PC-3 (cell line): Measurements from ENCODE around the gene SLF1. TPM values are rescaled to one million over a fixed set of nuclear protein-coding genes. Genes with fewer than 3 reads are reported as not detected.

Experiments used
- ATAC-seq: fragments of 200-7000 bp; cut with Tn5 transposase; 2 replicates; pipeline ENCODE4 v1.9.1; 2020; ENCODE audit warnings: mild to moderate bottlenecking, moderate library complexity
- BruUV-seq: library from RNA; stranded (reverse); fragments of 400-500 nt; replicated peaks from 2 replicates; lab custom pipeline; 2021; lab: Mats Ljungman, UMichigan
- CTCF ChIA-PET: fragments of 300-600 bp; sonication (Branson Sonifier 250); formaldehyde crosslinking; loops from one replicate; lab custom pipeline; 2022; ENCODE audit warnings: antibody characterized with exemption; lab: Charles Lee
- POLR2A ChIA-PET: fragments of 300-600 bp; sonication (Branson Sonifier 250); formaldehyde crosslinking; loops from one replicate; lab custom pipeline; 2022; ENCODE audit warnings: antibody characterized with exemption; ENCODE audit not compliant: unreplicated experiment; lab: Charles Lee
- DNase-seq: peaks from one replicate; pipeline ENCODE4 v3.0.0-alpha.2; 2015
- H2AFZ ChIP-seq: fragments of 300-600 bp; sonication (generic); 2 replicates; pipeline ENCODE4 v1.6.0; 2016; ENCODE audit warnings: antibody characterized with exemption, low read length
- H3F3A ChIP-seq: fragments of 300-600 bp; sonication (generic); one replicate; pipeline ENCODE4 v1.6.0; 2017; ENCODE audit warnings: antibody characterized with exemption, low read length, control low read depth, mild to moderate bottlenecking; ENCODE audit not compliant: unreplicated experiment
- H3K27ac ChIP-seq: fragments of 300-600 bp; sonication (generic); 2 replicates; pipeline ENCODE4 v1.5.1; 2016; ENCODE audit warnings: mild to moderate bottlenecking, low read length
- H3K27me3 ChIP-seq: fragments of 300-600 bp; sonication (generic); 2 replicates; pipeline ENCODE4 v1.6.1; 2016; ENCODE audit warnings: low read length, mixed read lengths
- H3K36me3 ChIP-seq: fragments of 300-600 bp; sonication (generic); 2 replicates; pipeline ENCODE4 v1.6.1; 2016; ENCODE audit warnings: low read depth, mixed run types, low read length, mixed read lengths
- H3K4me1 ChIP-seq: fragments of 300-600 bp; sonication (generic); 2 replicates; pipeline ENCODE4 v1.5.1; 2016; ENCODE audit warnings: low read length; ENCODE audit not compliant: insufficient read depth
- H3K4me2 ChIP-seq: fragments of 300-600 bp; sonication (generic); 2 replicates; pipeline ENCODE4 v1.6.0; 2016; ENCODE audit warnings: low read length
- H3K4me3 ChIP-seq: fragments of 300-600 bp; sonication (generic); 2 replicates; pipeline ENCODE4 v1.5.1; 2016; ENCODE audit warnings: mild to moderate bottlenecking, low read length, mixed read lengths
- H3K79me2 ChIP-seq: fragments of 300-600 bp; sonication (generic); 2 replicates; pipeline ENCODE4 v1.6.1; 2017; ENCODE audit warnings: low read length, mixed read lengths
- H3K9ac ChIP-seq: fragments of 300-600 bp; sonication (generic); 2 replicates; pipeline ENCODE4 v1.6.0; 2016; ENCODE audit warnings: mild to moderate bottlenecking, low read length
- H3K9me2 ChIP-seq: fragments of 300-600 bp; sonication (generic); replicated peaks from 2 replicates; pipeline ENCODE4 v1.6.1; 2016; ENCODE audit warnings: mixed run types, low read length, mixed read lengths
- H3K9me3 ChIP-seq: fragments of 300-600 bp; sonication (generic); 2 replicates; pipeline ENCODE4 v1.6.1; 2016; ENCODE audit warnings: low read length, mixed read lengths
- H4K20me1 ChIP-seq: fragments of 300-600 bp; sonication (generic); 2 replicates; pipeline ENCODE4 v1.6.1; 2016; ENCODE audit warnings: low read length, mixed read lengths
- CTCF ChIP-seq: fragments of 300-600 bp; sonication (generic); conservative IDR thresholded peaks from 2 replicates; pipeline ENCODE4 v1.5.1; 2017; ENCODE audit warnings: antibody characterized with exemption, low read depth, mild to moderate bottlenecking, low read length
- EZH2 ChIP-seq: fragments of 300-600 bp; sonication (generic); IDR thresholded peaks from one replicate; pipeline ENCODE4 v1.6.1; 2017; ENCODE audit warnings: antibody characterized with exemption, mild to moderate bottlenecking, low read length; ENCODE audit not compliant: unreplicated experiment
- EZH2phosphoT487 ChIP-seq: fragments of 300-600 bp; sonication (generic); IDR thresholded peaks from 2 replicates; pipeline ENCODE4 v1.6.1; 2018; ENCODE audit warnings: mild to moderate bottlenecking, antibody characterized with exemption, low read length, borderline replicate concordance
- intact Hi-C: fragments of 100-400 bp; cut with micrococcal nuclease; formaldehyde crosslinking; loops from 2 replicates; pipeline ENCODE4 v1.9.0; 2023
- total RNA-seq: library from RNA; depleted of rRNA; stranded (reverse); fragments of >200 nt; gene quantifications from 2 replicates; pipeline ENCODE4 v1.2.3, GENCODE V29; 2014

Gene SLF1
- total RNA-seq, 1 experiment from 2014 or later = 23.6 TPM

- TF ChIP-seq EZH2 (no peak), CTCF (no peak), EZH2phosphoT487 (no peak)
- BruUV-seq = no TSS peak
- CTCF ChIA-PET = no interaction called here
Measured at GRCh38 chr5:94645053-94645452, 26.6 kb downstream of the SLF1 start.

GRCh38 chr5:94646758-94647157 lies 28.3 kb downstream of the SLF1 start:
- no TSS peak for BruUV-seq
- ATAC-seq (no peak), DNase-seq (no peak)
- Histone ChIP-seq H3K79me2 (no peaks in the 10 kb centered on the region), H3K4me3 (no peak overlapping the region), H3K27ac (no peak overlapping the region), H3K9me2 (no peaks in the 10 kb centered on the region), H4K20me1 (no peaks in the 10 kb centered on the region), H3K9me3 (no peaks in the 10 kb centered on the region), H3K36me3 (no peaks in the 10 kb centered on the region; the same call in 1 of the 2 replicates), H2AFZ (no peak overlapping the region), H3K4me2 (no peak overlapping the region), H3K9ac (no peak overlapping the region), H3K27me3 (no peaks in the 10 kb centered on the region), H3K4me1 (no peaks in the 10 kb centered on the region), H3F3A (no peaks in the 10 kb centered on the region)
- POLR2A ChIA-PET = no interaction called here
- CTCF ChIA-PET = no interaction called here
- TF ChIP-seq EZH2 (no peak), CTCF (no peak), EZH2phosphoT487 (no peak)
- intact Hi-C loops = no loop called here

More at GRCh38 chr5:94645053-94645452, 26.6 kb downstream of the SLF1 start:
- Histone ChIP-seq H3K4me3 (no peak overlapping the region), H3K9me3 (no peaks in the 10 kb centered on the region), H3K27ac (no peak overlapping the region), H3K4me2 (no peak overlapping the region), H3K27me3 (no peaks in the 10 kb centered on the region), H2AFZ (no peak overlapping the region), H3K36me3 (peaks cover 8% of the 10 kb centered on the region), H3K79me2 (no peaks in the 10 kb centered on the region), H3K4me1 (no peaks in the 10 kb centered on the region), H3K9ac (no peak overlapping the region), H3K9me2 (no peaks in the 10 kb centered on the region), H3F3A (no peaks in the 10 kb centered on the region), H4K20me1 (no peaks in the 10 kb centered on the region)
- POLR2A ChIA-PET = no interaction called here
- no peak for DNase-seq
- intact Hi-C loops = no loop called here
- ATAC-seq = no peak

DNA sequence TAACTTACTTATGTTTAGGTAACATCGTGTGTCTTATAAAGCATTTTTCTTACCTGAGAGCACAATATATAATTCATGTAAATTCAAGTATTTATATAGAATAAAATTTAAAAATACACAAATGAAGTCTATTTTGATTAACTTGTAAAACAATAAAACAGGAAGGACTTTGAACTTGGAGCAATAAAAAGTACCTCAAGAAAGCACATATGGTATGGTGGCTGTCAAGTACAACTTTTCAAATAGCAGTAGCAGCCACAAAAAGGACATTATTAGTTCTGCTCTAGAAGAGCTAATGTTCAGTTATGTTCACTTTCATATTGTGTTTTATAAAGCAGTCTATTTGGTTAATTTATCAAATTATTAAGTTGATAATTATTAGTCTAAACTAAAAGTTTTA lies 31.4 kb downstream of the SLF1 start:
- Histone ChIP-seq H4K20me1 (no peaks in the 10 kb centered on the region), H3K9me3 (no peaks in the 10 kb centered on the region), H3F3A (no peaks in the 10 kb centered on the region), H3K9me2 (no peaks in the 10 kb centered on the region), H3K9ac (no peak overlapping the region), H3K27ac (no peak overlapping the region), H3K4me3 (no peak overlapping the region), H2AFZ (no peak overlapping the region), H3K4me1 (no peaks in the 10 kb centered on the region), H3K36me3 (peaks cover 2% of the 10 kb centered on the region), H3K4me2 (no peak overlapping the region), H3K27me3 (no peaks in the 10 kb centered on the region), H3K79me2 (no peaks in the 10 kb centered on the region)
- intact Hi-C loops = no loop called here
- ChIA-PET POLR2A (no interaction called here), CTCF (no interaction called here)
- DNase-seq = no peak
- BruUV-seq = no TSS peak
- TF ChIP-seq EZH2 = no peak
- TF ChIP-seq EZH2phosphoT487 = no peak
- TF ChIP-seq CTCF = no peak
- no peak for ATAC-seq
